Astrocyte of the spinal cord (primary cell): Measurements from ENCODE around the gene TTC3.
A peak's percentile ranks its signal among the peaks of the same experiment; 100 is the strongest.
"Not testable (repeated sequence)": the region's sequence is repeated elsewhere in the genome, so short reads cannot be mapped to it uniquely, and the experiment has no call there.

Experiments
- DNase-seq: peaks from one replicate; pipeline ENCODE4 v3.0.0; 2011; ENCODE audit warnings: low read depth, low spot score
- H3K4me3 ChIP-seq: 2 replicates; pipeline ENCODE4 v1.5.1; 2011; ENCODE audit warnings: low read depth, mild to moderate bottlenecking, low read length, moderate library complexity
- in situ Hi-C: cut with HindIII; loops from 2 replicates; pipeline ENCODE4 v1.10.0; 2017; ENCODE audit warnings: low sequenced_read_pairs
- TF ChIP-seq, protein P1 (sequence below): IDR thresholded peaks from 2 replicates; pipeline ENCODE4 v1.5.1; 2012; ENCODE audit warnings: low read depth, mild to moderate bottlenecking, low read length, inconsistent platforms

The TTC3 gene

DNA sequence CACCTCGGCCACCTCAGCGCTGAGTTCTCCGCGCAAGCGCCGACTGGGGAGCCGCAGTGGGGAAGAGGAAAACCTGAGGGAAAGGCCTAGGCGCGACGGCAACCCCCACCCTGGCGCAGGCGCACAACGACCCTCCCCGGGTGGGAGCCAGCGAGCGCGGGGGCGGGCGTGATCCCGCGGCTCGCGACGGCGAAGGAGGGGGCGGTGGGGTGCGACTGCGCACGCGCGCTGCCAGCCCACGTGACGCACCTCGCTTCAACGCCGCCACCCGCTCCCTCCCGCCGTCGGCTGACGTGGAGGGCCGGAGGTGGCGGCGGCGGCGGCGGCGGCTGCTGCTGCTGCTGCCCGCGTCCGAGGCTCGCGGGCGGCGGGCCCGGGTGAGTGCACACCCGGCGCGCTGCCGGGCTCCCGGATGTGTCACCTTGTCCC is at the start of gene TTC3, which contains the start of gene PIGP:
TTC3 (plus strand) TSS at position 267 of the 429 bp plus-strand sequence. CDS start 14,004 bp downstream, outside the sequence.
PIGP (minus strand) TSS at position 84 of the 429 bp plus-strand sequence. CDS start 556 bp downstream, outside the sequence.
- in situ Hi-C loops, result no loop called here
- peak; percentile 97 for DNase-seq
- H3K4me3 ChIP-seq, result peak within 1 kb of the TSS; percentile 89
- TF ChIP-seq, protein P1, sequence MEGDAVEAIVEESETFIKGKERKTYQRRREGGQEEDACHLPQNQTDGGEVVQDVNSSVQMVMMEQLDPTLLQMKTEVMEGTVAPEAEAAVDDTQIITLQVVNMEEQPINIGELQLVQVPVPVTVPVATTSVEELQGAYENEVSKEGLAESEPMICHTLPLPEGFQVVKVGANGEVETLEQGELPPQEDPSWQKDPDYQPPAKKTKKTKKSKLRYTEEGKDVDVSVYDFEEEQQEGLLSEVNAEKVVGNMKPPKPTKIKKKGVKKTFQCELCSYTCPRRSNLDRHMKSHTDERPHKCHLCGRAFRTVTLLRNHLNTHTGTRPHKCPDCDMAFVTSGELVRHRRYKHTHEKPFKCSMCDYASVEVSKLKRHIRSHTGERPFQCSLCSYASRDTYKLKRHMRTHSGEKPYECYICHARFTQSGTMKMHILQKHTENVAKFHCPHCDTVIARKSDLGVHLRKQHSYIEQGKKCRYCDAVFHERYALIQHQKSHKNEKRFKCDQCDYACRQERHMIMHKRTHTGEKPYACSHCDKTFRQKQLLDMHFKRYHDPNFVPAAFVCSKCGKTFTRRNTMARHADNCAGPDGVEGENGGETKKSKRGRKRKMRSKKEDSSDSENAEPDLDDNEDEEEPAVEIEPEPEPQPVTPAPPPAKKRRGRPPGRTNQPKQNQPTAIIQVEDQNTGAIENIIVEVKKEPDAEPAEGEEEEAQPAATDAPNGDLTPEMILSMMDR, result no peak

GRCh38 chr21:37026499-37026898 is 46.6 kb upstream of the TTC3 start:
- no peak for DNase-seq
- TF ChIP-seq, protein P1, result no peak
- in situ Hi-C loops, result no loop called here
- no peak overlapping the region for H3K4me3 ChIP-seq

- in situ Hi-C loops, result no loop called here
- no peak for DNase-seq
- TF ChIP-seq, protein P1, result no peak
- no peak overlapping the region for H3K4me3 ChIP-seq
These were observed 44.5 kb upstream of the TTC3 start for GRCh38 chr21:37028570-37028969.

- no peak for DNase-seq
- TF ChIP-seq, protein P1, result no peak
- no peak overlapping the region for H3K4me3 ChIP-seq
- in situ Hi-C loops, result no loop called here
These were observed 42.2 kb upstream of the TTC3 start for GRCh38 chr21:37030864-37031263.

GRCh38 chr21:37032293-37032692 is 40.8 kb upstream of the TTC3 start:
- in situ Hi-C loops, result no loop called here
- TF ChIP-seq, protein P1, result no peak
- DNase-seq, result no peak
- H3K4me3 ChIP-seq, result no peak overlapping the region

DNA sequence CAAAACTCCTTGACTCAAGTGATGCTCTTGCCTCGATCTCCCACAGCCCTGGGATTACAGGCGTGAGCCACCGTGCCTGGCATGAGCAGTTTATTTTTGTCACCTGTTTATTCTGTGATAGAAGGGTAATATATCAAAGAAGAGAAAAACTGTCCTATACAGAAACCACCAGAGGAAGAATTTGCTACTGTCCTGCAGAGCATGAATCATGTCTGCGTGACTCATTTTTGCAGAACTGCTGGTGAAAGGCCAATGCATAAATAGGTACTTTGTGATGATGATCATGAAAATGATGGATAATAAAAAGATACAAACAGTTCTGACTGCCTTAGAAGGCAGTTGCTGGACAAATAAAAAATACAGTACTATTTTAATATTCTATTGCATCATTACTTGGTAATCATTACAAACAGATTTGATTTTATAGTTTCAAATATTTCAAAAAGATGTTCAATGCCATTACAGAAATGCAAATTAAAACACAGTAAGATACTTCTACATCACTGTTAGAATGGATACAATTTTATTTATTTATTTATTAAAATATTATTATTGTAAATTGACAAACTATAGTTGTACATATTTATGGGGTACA is 40.1 kb upstream of the TTC3 start:
- TF ChIP-seq, protein P1, result no peak
- peak; percentile 61 for DNase-seq
- in situ Hi-C loops, result no loop called here
- no peak overlapping the region for H3K4me3 ChIP-seq

- H3K4me3 ChIP-seq, DNase-seq, in situ Hi-C loops: not testable (repeated sequence)
These were observed 38.7 kb upstream of the TTC3 start for GRCh38 chr21:37034394-37034793.
